Cardiac muscle cell (in vitro differentiated cells and primary cell): Measurements from ENCODE around the gene BTLA. TPM values are rescaled to one million over a fixed set of nuclear protein-coding genes. Genes with fewer than 3 reads are reported as not detected.
"Not testable (repeated sequence)": the region's sequence is repeated elsewhere in the genome, so short reads cannot be mapped to it uniquely, and the experiment has no call there.

Experiments
- DNase-seq, 2 donors: peaks; one replicate each; pipeline versions ENCODE4 v3.0.0 to v3.0.0-alpha.2; 2010 to 2017; ENCODE audit warnings: low read depth in 1 of 2, low spot score in 1 of 2
- H3K27ac ChIP-seq: fragments of 200-600 bp; sonication (generic); 2 replicates; pipeline ENCODE4 v1.5.1; 2016
- H3K27me3 ChIP-seq: fragments of 200-600 bp; sonication (generic); 2 replicates; pipeline ENCODE4 v1.6.0; 2016; ENCODE audit warnings: control low read depth
- H3K36me3 ChIP-seq: fragments of 200-600 bp; sonication (generic); 2 replicates; pipeline ENCODE4 v1.5.1; 2016; ENCODE audit warnings: control low read depth
- H3K4me1 ChIP-seq: fragments of 200-600 bp; sonication (generic); 2 replicates; pipeline ENCODE4 v1.8.1; 2017; ENCODE audit warnings: low read depth, mild to moderate bottlenecking, mixed run types
- H3K4me3 ChIP-seq: fragments of 200-600 bp; sonication (generic); 2 replicates; pipeline ENCODE4 v1.5.1; 2016; ENCODE audit warnings: mild to moderate bottlenecking
- H3K9me3 ChIP-seq: fragments of 200-600 bp; sonication (generic); 2 replicates; pipeline ENCODE4 v1.5.1; 2017; ENCODE audit warnings: low read depth, mild to moderate bottlenecking, control low read depth
- polyA plus RNA-seq: library from polyadenylated mRNA; unstranded; fragments of >200 nt; fragmentation: Nextera tagmentation; extraction: Ambion mirVana; gene quantifications from 2 replicates; pipeline ENCODE4 v1.2.1, GENCODE V29; 2016
- total RNA-seq: library from RNA; depleted of rRNA; stranded (reverse); fragments of >200 nt; gene quantifications from 2 replicates; pipeline ENCODE4 v1.2.3, GENCODE V29; 2016
- TF ChIP-seq, protein P1 (sequence below): IDR thresholded peaks from 2 replicates; pipeline ENCODE4 v1.5.1; 2012; ENCODE audit warnings: low read depth, mild to moderate bottlenecking, low read length

The BTLA gene
- total and polyA plus RNA-seq, 2 experiments from 2014 or later, result not detected

DNA sequence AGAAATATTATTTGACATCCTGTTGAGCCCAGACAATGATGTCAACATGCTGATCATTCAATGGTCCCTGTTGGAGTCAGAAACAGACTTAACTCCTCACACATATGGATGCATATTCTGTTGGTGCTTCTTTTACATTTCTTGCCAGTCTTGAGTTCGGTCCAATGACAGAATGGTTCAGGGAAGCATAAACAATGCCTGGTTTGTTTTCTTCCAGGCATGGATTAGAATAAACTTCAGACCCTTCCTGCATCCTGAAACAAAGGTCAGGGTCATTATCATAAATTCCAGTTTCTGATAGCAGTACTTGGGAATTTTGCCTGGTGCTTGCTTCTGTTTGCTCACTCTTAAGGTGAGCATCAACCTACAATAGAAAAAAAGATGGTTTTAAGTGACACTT is 33.3 kb downstream of the BTLA start:
- no peaks in the 10 kb centered on the region for H3K36me3 ChIP-seq

DNA sequence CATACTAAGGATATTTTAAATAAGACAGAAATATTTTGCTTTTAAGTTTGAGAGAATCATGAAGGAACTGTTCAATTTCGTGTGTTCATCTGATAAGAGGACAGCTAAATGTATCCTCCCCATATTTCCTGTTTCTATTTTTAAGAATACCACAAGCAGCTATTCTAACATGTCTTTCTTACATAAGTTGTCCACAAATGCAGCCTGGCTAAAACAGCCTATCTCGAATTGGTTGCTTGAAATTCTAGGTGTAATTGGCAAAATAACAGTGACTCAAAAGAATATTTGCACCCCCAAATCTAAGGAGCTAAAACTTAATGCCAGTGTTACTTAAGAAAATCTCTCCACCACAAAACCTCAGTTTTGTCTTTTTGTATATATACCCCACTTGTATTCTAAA is 35.0 kb downstream of the BTLA start:
- Histone ChIP-seq H3K4me3 (no peak overlapping the region), H3K27ac (no peak overlapping the region), H3K4me1 (no peaks in the 10 kb centered on the region), H3K36me3 (no peaks in the 10 kb centered on the region), H3K27me3 (no peaks in the 10 kb centered on the region), H3K9me3 (no peaks in the 10 kb centered on the region)
- DNase-seq, result peak in 1 of 2 donors; percentile 36
- TF ChIP-seq, protein P1, sequence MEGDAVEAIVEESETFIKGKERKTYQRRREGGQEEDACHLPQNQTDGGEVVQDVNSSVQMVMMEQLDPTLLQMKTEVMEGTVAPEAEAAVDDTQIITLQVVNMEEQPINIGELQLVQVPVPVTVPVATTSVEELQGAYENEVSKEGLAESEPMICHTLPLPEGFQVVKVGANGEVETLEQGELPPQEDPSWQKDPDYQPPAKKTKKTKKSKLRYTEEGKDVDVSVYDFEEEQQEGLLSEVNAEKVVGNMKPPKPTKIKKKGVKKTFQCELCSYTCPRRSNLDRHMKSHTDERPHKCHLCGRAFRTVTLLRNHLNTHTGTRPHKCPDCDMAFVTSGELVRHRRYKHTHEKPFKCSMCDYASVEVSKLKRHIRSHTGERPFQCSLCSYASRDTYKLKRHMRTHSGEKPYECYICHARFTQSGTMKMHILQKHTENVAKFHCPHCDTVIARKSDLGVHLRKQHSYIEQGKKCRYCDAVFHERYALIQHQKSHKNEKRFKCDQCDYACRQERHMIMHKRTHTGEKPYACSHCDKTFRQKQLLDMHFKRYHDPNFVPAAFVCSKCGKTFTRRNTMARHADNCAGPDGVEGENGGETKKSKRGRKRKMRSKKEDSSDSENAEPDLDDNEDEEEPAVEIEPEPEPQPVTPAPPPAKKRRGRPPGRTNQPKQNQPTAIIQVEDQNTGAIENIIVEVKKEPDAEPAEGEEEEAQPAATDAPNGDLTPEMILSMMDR, result no peak

More for the DNA sequence above, 33.3 kb downstream of the BTLA start:
- H3K9me3 ChIP-seq, result no peaks in the 10 kb centered on the region
- no peak overlapping the region for H3K27ac ChIP-seq
- TF ChIP-seq, protein P1, result no peak
- no peak overlapping the region for H3K4me3 ChIP-seq
- no peaks in the 10 kb centered on the region for H3K27me3 ChIP-seq
- no peaks in the 10 kb centered on the region for H3K4me1 ChIP-seq
- DNase-seq, result no peak

DNA sequence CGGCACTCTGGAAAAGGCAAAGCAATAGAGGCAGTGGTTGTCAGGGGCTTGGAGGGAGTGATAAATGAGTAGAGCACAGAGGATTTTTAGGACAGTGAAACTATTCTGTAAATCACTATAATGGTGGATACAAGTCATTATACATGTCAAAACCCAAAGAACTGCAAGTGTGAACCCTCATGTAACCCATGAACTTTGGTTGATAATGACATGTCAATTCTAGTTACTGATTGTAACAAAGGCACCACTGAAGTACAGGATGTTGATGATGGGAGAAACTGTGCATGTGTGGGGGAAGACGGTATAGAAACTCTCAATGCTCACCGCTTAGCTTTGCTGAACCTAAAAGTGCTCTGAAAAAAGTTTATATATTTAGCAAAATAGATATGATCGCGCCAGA is 36.0 kb downstream of the BTLA start:
- DNase-seq, result no peak
- TF ChIP-seq, protein P1, result no peak
- no peaks in the 10 kb centered on the region for H3K4me1 ChIP-seq
- H3K27ac ChIP-seq, result no peak overlapping the region
- no peaks in the 10 kb centered on the region for H3K27me3 ChIP-seq
- H3K4me3 ChIP-seq, result no peak overlapping the region
- no peaks in the 10 kb centered on the region for H3K9me3 ChIP-seq
- no peaks in the 10 kb centered on the region for H3K36me3 ChIP-seq

DNA sequence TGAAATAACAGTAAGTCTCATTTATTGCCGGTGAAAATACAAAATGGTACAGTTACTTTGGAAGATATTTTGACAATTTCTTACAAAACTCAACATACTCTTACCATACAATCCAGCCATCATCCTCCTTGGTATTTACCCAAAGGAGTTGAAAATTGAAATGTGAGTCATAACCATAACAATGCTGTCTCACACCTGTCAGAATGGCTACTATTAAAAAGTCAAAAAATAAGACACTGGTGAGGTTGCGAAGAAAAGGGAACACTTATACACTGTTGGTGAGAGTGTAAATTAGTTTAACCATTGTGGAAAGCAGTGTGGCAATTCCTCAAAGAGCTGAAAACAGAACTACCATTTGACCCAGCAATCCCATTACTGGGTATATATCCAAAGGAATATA is 37.5 kb downstream of the BTLA start:
- H3K27ac ChIP-seq, H3K36me3 ChIP-seq, H3K4me1 ChIP-seq, DNase-seq, H3K4me3 ChIP-seq, H3K27me3 ChIP-seq, H3K9me3 ChIP-seq: not testable (repeated sequence)

DNA sequence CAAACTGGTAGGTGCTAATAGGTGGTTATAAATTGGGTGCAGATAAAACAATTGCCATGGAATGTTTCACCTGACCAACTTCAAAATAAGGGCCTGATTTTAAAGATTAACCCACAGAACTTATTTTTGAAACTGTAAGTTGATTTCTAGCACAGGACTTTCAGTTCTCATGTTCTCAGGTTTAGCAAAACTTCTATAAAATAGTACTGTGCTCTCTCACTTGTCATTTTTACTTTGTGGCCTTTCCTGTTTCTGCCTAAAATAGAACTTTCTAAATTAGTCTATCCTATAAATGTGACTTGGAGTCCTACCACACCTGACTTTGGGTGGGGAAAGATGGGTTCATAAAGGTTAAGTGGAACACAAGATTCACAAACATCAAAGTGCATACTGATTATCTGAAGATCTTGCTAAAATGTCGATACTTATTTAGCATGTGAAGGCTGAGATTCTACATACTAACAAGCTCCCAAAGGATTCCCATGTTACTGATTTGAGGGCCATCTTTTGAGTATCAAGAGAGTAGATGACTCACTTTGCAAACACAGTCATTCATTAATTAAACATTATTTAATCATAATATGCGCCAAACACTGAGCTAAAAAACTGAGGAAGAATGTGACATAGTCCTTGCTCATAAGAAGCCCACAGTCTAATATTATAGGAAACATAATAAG is 38.6 kb downstream of the BTLA start:
- no peak for DNase-seq
- Histone ChIP-seq H3K4me3 (no peak overlapping the region), H3K27me3 (no peaks in the 10 kb centered on the region), H3K36me3 (no peaks in the 10 kb centered on the region), H3K4me1 (no peaks in the 10 kb centered on the region), H3K27ac (no peak overlapping the region), H3K9me3 (no peaks in the 10 kb centered on the region)
- TF ChIP-seq, protein P1, result no peak

DNA sequence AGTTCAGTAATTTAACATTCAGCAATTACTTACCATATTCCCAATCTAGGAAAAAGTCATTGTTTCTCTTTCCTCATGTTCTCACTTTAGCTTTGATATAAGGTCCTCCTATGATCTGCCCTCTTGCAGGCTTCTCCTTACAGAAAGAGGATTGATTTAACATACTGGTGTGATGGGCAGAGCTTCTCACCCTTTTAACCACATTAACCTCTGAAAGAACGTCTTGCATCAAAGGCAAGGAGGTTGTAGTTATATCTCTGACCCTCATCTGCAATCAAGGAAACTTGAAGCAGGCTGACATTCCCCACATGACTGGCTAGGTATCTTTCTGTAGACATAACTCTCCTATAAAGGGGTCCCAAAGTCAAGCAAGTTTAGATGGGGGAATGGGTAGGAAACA is 39.5 kb downstream of the BTLA start:
- H3K27me3 ChIP-seq, result no peaks in the 10 kb centered on the region
- no peak for DNase-seq
- no peaks in the 10 kb centered on the region for H3K9me3 ChIP-seq
- no peak overlapping the region for H3K27ac ChIP-seq
- no peaks in the 10 kb centered on the region for H3K36me3 ChIP-seq
- no peaks in the 10 kb centered on the region for H3K4me1 ChIP-seq
- H3K4me3 ChIP-seq, result no peak overlapping the region
- TF ChIP-seq, protein P1, result no peak
